Heart left ventricle (tissue), 16 donors: ENCODE data around the gene ABCD1. TPM values are rescaled to one million over a fixed set of nuclear protein-coding genes. Genes with fewer than 3 reads are reported as not detected.
A peak's percentile ranks its signal among the peaks of the same experiment; 100 is the strongest.
"Not testable (repeated sequence)": the region's sequence is repeated elsewhere in the genome, so short reads cannot be mapped to it uniquely, and the experiment has no call there.

Experiments
- ATAC-seq, 4 donors: fragments of 200-7000 bp; cut with Tn5 transposase; one replicate each; pipeline ENCODE4 v1.9.1; 2020 to 2022; ENCODE audit warnings: moderate library complexity in 4 of 4, mild to moderate bottlenecking in 3 of 4, moderate number of reproducible peaks in 1 of 4
- DNase-seq, 5 donors: peaks; one replicate each; pipeline ENCODE4 v3.0.0-alpha.2; 2020
- H3K27ac ChIP-seq, 12 donors: fragments of 200-600 bp; sonication (generic) in 4 of 12; one replicate each; pipeline versions ENCODE4 v1.5.0 to v1.8.0; 2016 to 2022; ENCODE audit warnings: mild to moderate bottlenecking in 2 of 12
- H3K27me3 ChIP-seq, 9 donors: fragments of 200-600 bp; sonication (generic) in 2 of 9; one replicate each; pipeline versions ENCODE4 v1.5.1 to v1.8.0; 2016 to 2022; ENCODE audit warnings: mild to moderate bottlenecking in 3 of 9
- H3K36me3 ChIP-seq, 9 donors: fragments of 200-600 bp; sonication (generic) in 2 of 9; one replicate each; pipeline versions ENCODE4 v1.5.0 to v1.8.0; 2018 to 2022; ENCODE audit warnings: mild to moderate bottlenecking in 2 of 9
- H3K4me1 ChIP-seq, 12 donors: fragments of 200-600 bp; sonication (generic) in 4 of 12; one replicate each; pipeline versions ENCODE4 v1.5.0 to v1.8.0; 2016 to 2022; ENCODE audit warnings: mild to moderate bottlenecking in 3 of 12
- H3K4me3 ChIP-seq, 12 donors: fragments of 200-600 bp; sonication (generic) in 4 of 12; one replicate each; pipeline versions ENCODE4 v1.5.0 to v1.8.0; 2017 to 2022; ENCODE audit warnings: mild to moderate bottlenecking in 9 of 12, moderate library complexity in 4 of 12
- H3K9me3 ChIP-seq, 12 donors: fragments of 200-600 bp; sonication (generic) in 4 of 12; one replicate each; pipeline versions ENCODE4 v1.5.0 to v1.8.0; 2016 to 2022; ENCODE audit warnings: mild to moderate bottlenecking in 1 of 12
- CTCF ChIP-seq, 12 donors: fragments of 200-600 bp; sonication (generic) in 4 of 12; IDR thresholded peaks; one replicate each; pipeline versions ENCODE4 v1.5.0 to v1.8.0; 2018 to 2022; ENCODE audit warnings: antibody characterized with exemption in 12 of 12, mild to moderate bottlenecking in 5 of 12
- POLR2A ChIP-seq, 2 donors: fragments of 450-650 bp; IDR thresholded peaks; one replicate each; pipeline ENCODE4 v1.6.1; 2017; ENCODE audit warnings: antibody characterized with exemption in 2 of 2, mild to moderate bottlenecking in 2 of 2, moderate library complexity in 2 of 2
- WGBS, 4 donors: extraction: QIAGEN DNeasy Blood & Tissue Kit in 2 of 4; methylation state at CpG; one replicate each; pipeline versions ENCODE4 v1.1.5 to v1.1.7; 2013 to 2018; 5-methylcytosine and 5-hydroxymethylcytosine counted together
- intact Hi-C, 10 donors: fragments of 100-400 bp; cut with DNase I; formaldehyde crosslinking; loops; one replicate each; pipeline versions ENCODE4 v1.11.1 to v1.14.2; 2022
- polyA plus RNA-seq, 2 donors: library from polyadenylated mRNA; stranded (reverse); fragments of 200-250 nt; gene quantifications; one replicate each; pipeline ENCODE4 v1.2.3, GENCODE V29; 2013
- total RNA-seq, 9 donors: library from RNA; depleted of rRNA in 2 of 9; stranded (reverse); fragments of >200 nt in 2 of 9; fragmentation: NEBNext Ultra II Directional in 3 of 9; extraction: Animal tissue kit (Norgen Biotek cat#: 25700) in 3 of 9; gene quantifications; one replicate each; pipeline versions ENCODE4 v1.1.0 to v1.2.4, GENCODE V29; 2016 to 2023
- donor health status: ischemic (EF 13 %, LVEDD 7.1; RV severe dilation, severe dysfunction).
- donor health status: healthy with polysubstance abuse.
- donor health status: DM: no; HTN: yes; CAD: no.
- donor health status: DM: no; HTN: no; CAD: no.
- donor health status: ischemic (EF 25% LVEDD 6.9; RV normal size, moderate dysfunction).
- donor health status: ischemic (EF 25% LVEDD 5.7; RV mildly dilated, moderate dysfunction).
- donor health status: healthy.
- donor health status: DM: yes; HTN: yes; CAD: no.
- donor health status: ischemic (EF 35%, LVEDD 5.7; RV mildly dilated, moderate dysfunction).
- donor health status: nonischemic (EF 11% LVEDD 7.7; RV severe dilation, severe dysfunction).
- donor health status: DM: yes; HTN: yes; CAD: no.
- donor health status: PGD.
- donor health status: ischemic (EF 29% LVEDD 5.4; RV normal size, mild dysfunction).
- donor health status: nonischemic (EF 23%, LVEDD 6.1; RV moderate dilation, normal function).

ABCD1 gene
- total and polyA plus RNA-seq, 11 donors: 12.9 to 25.6 (median 15.6) TPM

DNA sequence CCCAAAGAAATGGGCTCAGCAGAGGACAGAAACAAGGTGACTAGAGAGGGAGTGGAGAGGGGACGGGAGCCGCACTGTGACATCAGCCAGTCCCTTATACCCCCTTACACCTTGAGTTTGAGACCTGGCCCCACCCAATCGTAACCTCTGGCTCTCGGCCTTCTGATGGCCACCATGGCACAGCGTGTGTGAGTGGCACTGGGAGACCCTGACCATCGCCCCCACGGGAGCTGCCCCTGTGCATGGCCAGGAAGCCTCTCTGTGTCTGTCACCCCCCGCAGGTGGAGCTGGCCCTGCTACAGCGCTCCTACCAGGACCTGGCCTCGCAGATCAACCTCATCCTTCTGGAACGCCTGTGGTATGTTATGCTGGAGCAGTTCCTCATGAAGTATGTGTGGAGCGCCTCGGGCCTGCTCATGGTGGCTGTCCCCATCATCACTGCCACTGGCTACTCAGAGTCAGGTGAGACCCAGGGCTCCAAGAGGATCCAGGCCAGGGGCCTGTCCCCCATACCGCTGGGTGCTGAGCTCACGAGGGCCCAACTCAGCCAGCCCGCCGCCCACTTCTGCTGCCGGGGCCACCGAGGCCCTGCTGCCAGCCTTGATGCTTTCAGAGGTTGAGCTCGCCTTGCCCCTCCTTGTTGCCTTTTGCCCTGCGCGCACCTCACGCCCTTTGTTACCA lies 4.4 kb downstream of the ABCD1 start:
- no peak for TF ChIP-seq CTCF (IDR thresholded peaks at IDR 0.05)
- TF ChIP-seq POLR2A (IDR thresholded peaks at IDR 0.05): no peak
- intact Hi-C loops: loop anchor here in 1 of 10 donors (10.0 kb wide), 1 partner anchor 196 kb away; the partner anchor contains the start of gene ARHGAP4
- peaks cover 0 to 6% (median 0%) of the 10 kb centered on the region in 9 donors for H3K27me3 ChIP-seq
- H3K36me3 ChIP-seq: peaks cover 0 to 13% (median 0%) of the 10 kb centered on the region in 9 donors
- H3K4me3 ChIP-seq: no peak overlapping the region
- peaks cover 3 to 40% (median 31%) of the 10 kb centered on the region in 12 donors for H3K4me1 ChIP-seq
- DNase-seq (peak in 1 of 5 donors; percentile 42), ATAC-seq (no peak)
- peaks cover 0 to 14% (median 0%) of the 10 kb centered on the region in 12 donors for H3K9me3 ChIP-seq
- H3K27ac ChIP-seq: peak overlapping the region in 1 of 12 donors; percentile 38
- 91 to 97% (median 96%) methylated on average over 17 to 23 of the region's 23 CpGs for WGBS, 4 donors

DNA sequence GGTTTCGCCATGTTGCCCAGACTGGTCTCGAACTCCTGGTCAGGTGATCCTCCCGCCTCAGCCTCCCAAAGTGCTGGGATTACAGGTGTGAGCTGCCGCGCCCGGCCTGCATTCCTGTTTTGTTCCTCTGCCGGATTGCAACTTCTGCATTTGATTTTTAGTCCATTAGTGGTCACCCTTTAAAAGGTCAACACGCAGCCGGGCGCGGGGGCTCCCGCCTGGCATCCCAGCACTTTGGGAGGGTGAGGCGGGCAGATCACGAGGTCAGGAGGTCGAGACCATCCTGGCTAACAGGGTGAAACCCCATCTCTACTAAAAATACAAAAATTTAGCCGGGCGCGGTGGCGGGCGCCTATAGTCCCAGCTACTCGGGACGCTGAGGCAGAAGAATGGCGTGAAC lies 5.5 kb downstream of the ABCD1 start:
- intact Hi-C loops, H3K27me3 ChIP-seq, H3K4me3 ChIP-seq, ATAC-seq, H3K27ac ChIP-seq, DNase-seq: not testable (repeated sequence)
- peaks cover 0 to 14% (median 0%) of the 10 kb centered on the region in 12 donors for H3K9me3 ChIP-seq
- 90 to 97% (median 95%) methylated on average over 23 of the region's 23 CpGs for WGBS, 4 donors
- peaks cover 3 to 36% (median 28%) of the 10 kb centered on the region in 12 donors for H3K4me1 ChIP-seq
- H3K36me3 ChIP-seq: peaks cover 0 to 13% (median 0%) of the 10 kb centered on the region in 9 donors

GRCh38 chrX:153731117-153731844 lies 6.6 kb downstream of the ABCD1 start:
- Histone ChIP-seq H3K9me3 (peaks cover 0 to 14% (median 0%) of the 10 kb centered on the region in 12 donors), H3K27me3 (no peaks in the 10 kb centered on the region), H3K4me1 (peaks cover 0 to 26% (median 17%) of the 10 kb centered on the region in 12 donors), H3K4me3 (no peak overlapping the region), H3K27ac (peak overlapping the region in 1 of 12 donors; percentile 74), H3K36me3 (peaks cover 0 to 13% (median 1%) of the 10 kb centered on the region in 9 donors)
- ATAC-seq: no peak
- TF ChIP-seq POLR2A (IDR thresholded peaks at IDR 0.05) (no peak), CTCF (IDR thresholded peaks at IDR 0.05) (no peak)
- 78 to 93% (median 89%) methylated on average over 6 of the region's 6 CpGs for WGBS, 4 donors
- no peak for DNase-seq
- intact Hi-C loops: no loop called here

- peaks cover 0 to 14% (median 0%) of the 10 kb centered on the region in 12 donors for H3K9me3 ChIP-seq
- intact Hi-C loops: no loop called here
- TF ChIP-seq CTCF (IDR thresholded peaks at IDR 0.05): no peak
Observed at GRCh38 chrX:153731845-153732215, 7.2 kb downstream of the ABCD1 start.

More at GRCh38 chrX:153731845-153732215, 7.2 kb downstream of the ABCD1 start:
- no peaks in the 10 kb centered on the region for H3K27me3 ChIP-seq
- no peak overlapping the region for H3K4me3 ChIP-seq
- H3K27ac ChIP-seq: peak overlapping the region in 1 of 12 donors; percentile 74
- ATAC-seq (no peak), DNase-seq (no peak)
- peaks cover 0 to 21% (median 14%) of the 10 kb centered on the region in 12 donors for H3K4me1 ChIP-seq
- H3K36me3 ChIP-seq: peaks cover 0 to 18% (median 7%) of the 10 kb centered on the region in 9 donors
- 65 to 97% (median 96%) methylated on average over 3 of the region's 3 CpGs for WGBS, 4 donors
